Lower leg skin (tissue), 3 donors: ENCODE results near the gene ANKRD13A.

Experiments used
- CTCF ChIP-seq, 3 donors: fragments of 450-650 bp; IDR thresholded peaks; one replicate each; pipeline ENCODE4 v1.5.1; 2016; ENCODE audit warnings: antibody characterized with exemption in 3 of 3, mild to moderate bottlenecking in 3 of 3, moderate library complexity in 2 of 3
- POLR2A ChIP-seq, 2 donors: fragments of 450-650 bp; IDR thresholded peaks; one replicate each; pipeline ENCODE4 v1.6.1; 2016 to 2017; ENCODE audit warnings: antibody characterized with exemption in 2 of 2, mild to moderate bottlenecking in 1 of 2, moderate library complexity in 1 of 2

- no peak for TF ChIP-seq CTCF (IDR thresholded peaks at IDR 0.05)
- TF ChIP-seq POLR2A (IDR thresholded peaks at IDR 0.05) = no peak
These were observed 40.0 kb downstream of the ANKRD13A start for GRCh38 chr12:110039085-110039807.
